ENCODE measurements around the gene RGS21. TPM values are rescaled to one million over a fixed set of nuclear protein-coding genes. Genes with fewer than 3 reads are reported as not detected.

Gene RGS21
- total RNA-seq, 1 donor from 2014 or later, result not detected

- Mint-ChIP-seq H3K4me1 (ENCODE audit: low read depth) (no peaks in the 10 kb centered on the region), H3K27me3 (ENCODE audit: low read depth) (peaks cover 29% of the 10 kb centered on the region), H3K36me3 (ENCODE audit: low read depth) (peaks cover 2% of the 10 kb centered on the region), H3K9me3 (ENCODE audit: low read depth) (no peaks in the 10 kb centered on the region), H3K27ac (ENCODE audit: unreplicated experiment) (no peak overlapping the region), H3K4me3 (ENCODE audit: unreplicated experiment) (no peak overlapping the region)
- DNase-seq (ENCODE audit: low spot score), result no peak
- TF ChIP-seq, protein P1, sequence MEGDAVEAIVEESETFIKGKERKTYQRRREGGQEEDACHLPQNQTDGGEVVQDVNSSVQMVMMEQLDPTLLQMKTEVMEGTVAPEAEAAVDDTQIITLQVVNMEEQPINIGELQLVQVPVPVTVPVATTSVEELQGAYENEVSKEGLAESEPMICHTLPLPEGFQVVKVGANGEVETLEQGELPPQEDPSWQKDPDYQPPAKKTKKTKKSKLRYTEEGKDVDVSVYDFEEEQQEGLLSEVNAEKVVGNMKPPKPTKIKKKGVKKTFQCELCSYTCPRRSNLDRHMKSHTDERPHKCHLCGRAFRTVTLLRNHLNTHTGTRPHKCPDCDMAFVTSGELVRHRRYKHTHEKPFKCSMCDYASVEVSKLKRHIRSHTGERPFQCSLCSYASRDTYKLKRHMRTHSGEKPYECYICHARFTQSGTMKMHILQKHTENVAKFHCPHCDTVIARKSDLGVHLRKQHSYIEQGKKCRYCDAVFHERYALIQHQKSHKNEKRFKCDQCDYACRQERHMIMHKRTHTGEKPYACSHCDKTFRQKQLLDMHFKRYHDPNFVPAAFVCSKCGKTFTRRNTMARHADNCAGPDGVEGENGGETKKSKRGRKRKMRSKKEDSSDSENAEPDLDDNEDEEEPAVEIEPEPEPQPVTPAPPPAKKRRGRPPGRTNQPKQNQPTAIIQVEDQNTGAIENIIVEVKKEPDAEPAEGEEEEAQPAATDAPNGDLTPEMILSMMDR (IDR thresholded peaks at IDR 0.05), result no peak
These were observed 41.1 kb downstream of the RGS21 start for GRCh38 chr1:192357924-192358323.

DNA sequence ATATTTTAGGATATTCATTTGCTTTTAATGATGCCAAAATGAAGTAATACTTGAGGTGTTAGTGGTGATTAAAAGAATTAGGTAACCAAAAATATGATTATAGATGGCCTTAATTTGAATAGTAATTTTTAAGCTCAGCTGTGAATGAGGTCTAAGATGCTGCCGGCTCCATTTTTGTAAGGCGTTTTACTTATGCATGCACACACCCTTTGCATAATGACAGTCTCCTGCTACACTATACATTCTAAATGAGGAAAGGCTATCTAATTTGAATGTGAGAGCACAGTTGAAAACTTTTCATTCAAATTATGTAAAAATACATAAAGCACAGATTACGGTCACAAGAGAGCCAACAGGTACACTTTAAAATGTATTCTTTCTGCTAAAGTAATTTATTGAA, 41.6 kb downstream of the RGS21 start:
- no peaks in the 10 kb centered on the region for H3K9me3 Mint-ChIP-seq (ENCODE audit: low read depth)

DNA sequence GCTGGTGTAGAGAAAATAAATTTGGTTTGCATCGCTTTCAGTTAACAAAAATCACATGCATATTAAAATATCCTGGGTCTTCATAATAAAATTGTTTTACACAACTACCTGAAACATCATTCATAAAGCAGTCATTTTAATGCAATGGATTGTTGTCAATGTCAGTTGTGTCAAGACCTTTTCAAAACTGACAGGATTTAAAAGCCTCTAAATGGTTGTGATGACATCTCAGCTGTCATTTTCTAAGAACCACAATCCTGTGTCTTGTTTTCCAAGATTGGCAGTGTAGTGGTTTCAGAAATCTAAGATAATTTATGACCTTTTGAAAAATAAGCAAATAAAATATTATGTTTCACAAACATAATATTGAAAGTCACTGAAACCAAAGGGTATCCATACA, 42.0 kb downstream of the RGS21 start:
- TF ChIP-seq, protein P1 (IDR thresholded peaks at IDR 0.05), result no peak
- no peak for DNase-seq (ENCODE audit: low spot score)
- no peak overlapping the region for H3K4me3 Mint-ChIP-seq (ENCODE audit: unreplicated experiment)
- H3K36me3 Mint-ChIP-seq (ENCODE audit: low read depth), result peaks cover 2% of the 10 kb centered on the region
- H3K4me1 Mint-ChIP-seq (ENCODE audit: low read depth), result no peaks in the 10 kb centered on the region
- peaks cover 29% of the 10 kb centered on the region for H3K27me3 Mint-ChIP-seq (ENCODE audit: low read depth)
- no peak overlapping the region for H3K27ac Mint-ChIP-seq (ENCODE audit: unreplicated experiment)
- no peaks in the 10 kb centered on the region for H3K9me3 Mint-ChIP-seq (ENCODE audit: low read depth)

More for the DNA sequence above, 41.6 kb downstream of the RGS21 start:
- DNase-seq (ENCODE audit: low spot score), result no peak
- peaks cover 2% of the 10 kb centered on the region for H3K36me3 Mint-ChIP-seq (ENCODE audit: low read depth)
- TF ChIP-seq, protein P1 (IDR thresholded peaks at IDR 0.05), result no peak
- no peak overlapping the region for H3K4me3 Mint-ChIP-seq (ENCODE audit: unreplicated experiment)
- H3K4me1 Mint-ChIP-seq (ENCODE audit: low read depth), result no peaks in the 10 kb centered on the region
- peaks cover 29% of the 10 kb centered on the region for H3K27me3 Mint-ChIP-seq (ENCODE audit: low read depth)
- no peak overlapping the region for H3K27ac Mint-ChIP-seq (ENCODE audit: unreplicated experiment)

GRCh38 chr1:192363177-192363576, 46.4 kb downstream of the RGS21 start:
- TF ChIP-seq, protein P1 (IDR thresholded peaks at IDR 0.05), result peak; percentile 22
- H3K4me1 Mint-ChIP-seq (ENCODE audit: low read depth), result no peaks in the 10 kb centered on the region
- no peak overlapping the region for H3K27ac Mint-ChIP-seq (ENCODE audit: unreplicated experiment)

DNA sequence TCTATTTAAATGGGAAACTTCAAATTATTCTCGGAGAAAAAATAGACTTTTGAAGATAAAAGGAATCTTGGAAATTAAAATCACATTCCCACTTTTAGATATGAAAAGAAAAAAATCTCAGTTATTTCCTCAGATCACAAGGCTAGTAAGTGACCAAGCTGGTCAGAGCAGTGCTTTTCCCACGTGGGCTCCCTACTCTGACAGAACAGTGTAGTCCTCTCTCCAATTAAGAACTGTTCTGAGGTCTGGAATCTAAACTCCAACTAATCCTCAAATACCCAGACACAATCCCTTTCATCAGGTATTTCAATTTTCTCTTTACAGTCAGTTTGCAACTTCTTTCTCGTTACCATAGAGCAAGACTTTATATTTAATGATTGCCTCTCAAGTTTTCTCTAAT, 50.6 kb downstream of the RGS21 start:
- no peaks in the 10 kb centered on the region for H3K4me1 Mint-ChIP-seq (ENCODE audit: low read depth)
- no peak overlapping the region for H3K4me3 Mint-ChIP-seq (ENCODE audit: unreplicated experiment)
- no peaks in the 10 kb centered on the region for H3K9me3 Mint-ChIP-seq (ENCODE audit: low read depth)
- TF ChIP-seq, protein P1 (IDR thresholded peaks at IDR 0.05), result no peak
- DNase-seq (ENCODE audit: low spot score), result no peak
- H3K36me3 Mint-ChIP-seq (ENCODE audit: low read depth), result no peaks in the 10 kb centered on the region
- H3K27me3 Mint-ChIP-seq (ENCODE audit: low read depth), result peaks cover 17% of the 10 kb centered on the region
- no peak overlapping the region for H3K27ac Mint-ChIP-seq (ENCODE audit: unreplicated experiment)

More at GRCh38 chr1:192363177-192363576, 46.4 kb downstream of the RGS21 start:
- Mint-ChIP-seq H3K27me3 (ENCODE audit: low read depth) (peaks cover 19% of the 10 kb centered on the region), H3K36me3 (ENCODE audit: low read depth) (peaks cover 2% of the 10 kb centered on the region), H3K9me3 (ENCODE audit: low read depth) (no peaks in the 10 kb centered on the region), H3K4me3 (ENCODE audit: unreplicated experiment) (no peak overlapping the region)
- DNase-seq (ENCODE audit: low spot score), result no peak
